ENCODE results near the gene ANO3. TPM values are rescaled to one million over a fixed set of nuclear protein-coding genes. Genes with fewer than 3 reads are reported as not detected.

ANO3 gene
- total RNA-seq, 4 donors from 2014 or later, result 0.18 to 0.47 TPM; not detected in 2

GRCh38 chr11:26649884-26650283 lies 318.0 kb downstream of the ANO3 start:
- Histone ChIP-seq H3K27ac (no peak overlapping the region), H3K4me3 (no peak overlapping the region), H3K4me1 (no peaks in the 10 kb centered on the region), H3K27me3 (no peaks in the 10 kb centered on the region), H3K9me3 (no peaks in the 10 kb centered on the region), H3K36me3 (no peaks in the 10 kb centered on the region)
- no peak for TF ChIP-seq POLR2A (IDR thresholded peaks at IDR 0.05)
- peak in 4 of 6 experiments; percentile 50 to 74 (median 68) for TF ChIP-seq CTCF (IDR thresholded peaks at IDR 0.05)
- peak in 1 of 3 donors; percentile 83 for DNase-seq

GRCh38 chr11:26651916-26652315 lies 320.0 kb downstream of the ANO3 start:
- no peaks in the 10 kb centered on the region for H3K36me3 ChIP-seq
- TF ChIP-seq POLR2A (IDR thresholded peaks at IDR 0.05), result no peak
- no peak for TF ChIP-seq CTCF (IDR thresholded peaks at IDR 0.05)
- H3K27me3 ChIP-seq, result no peaks in the 10 kb centered on the region
- no peak for DNase-seq
- no peaks in the 10 kb centered on the region for H3K9me3 ChIP-seq
- no peak overlapping the region for H3K27ac ChIP-seq
- H3K4me3 ChIP-seq, result no peak overlapping the region
- H3K4me1 ChIP-seq, result no peaks in the 10 kb centered on the region

DNA sequence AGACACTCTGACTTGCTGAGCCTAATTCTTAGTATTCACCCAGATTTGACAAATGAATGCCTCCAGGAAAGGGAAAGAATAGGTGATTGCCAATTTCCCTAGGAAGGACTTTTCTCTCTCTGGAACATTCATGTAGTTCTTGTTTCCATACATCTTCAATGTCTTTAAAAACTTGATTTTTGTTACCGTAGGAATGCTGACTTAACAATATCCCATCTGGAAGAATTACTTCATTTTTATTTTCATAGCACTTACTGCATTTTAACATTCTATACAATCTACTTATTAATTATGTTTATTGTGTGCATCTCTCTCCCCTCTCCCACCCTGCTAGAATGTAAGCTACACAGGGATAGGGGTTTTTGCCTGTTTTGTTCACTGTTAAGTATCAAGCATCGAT lies 323.4 kb downstream of the ANO3 start:
- H3K4me3 ChIP-seq, result no peak overlapping the region
- H3K36me3 ChIP-seq, result no peaks in the 10 kb centered on the region
- H3K4me1 ChIP-seq, result no peaks in the 10 kb centered on the region
- H3K27ac ChIP-seq, result no peak overlapping the region
- DNase-seq, result no peak
- no peaks in the 10 kb centered on the region for H3K27me3 ChIP-seq
- no peaks in the 10 kb centered on the region for H3K9me3 ChIP-seq
- TF ChIP-seq POLR2A (IDR thresholded peaks at IDR 0.05), result no peak

DNA sequence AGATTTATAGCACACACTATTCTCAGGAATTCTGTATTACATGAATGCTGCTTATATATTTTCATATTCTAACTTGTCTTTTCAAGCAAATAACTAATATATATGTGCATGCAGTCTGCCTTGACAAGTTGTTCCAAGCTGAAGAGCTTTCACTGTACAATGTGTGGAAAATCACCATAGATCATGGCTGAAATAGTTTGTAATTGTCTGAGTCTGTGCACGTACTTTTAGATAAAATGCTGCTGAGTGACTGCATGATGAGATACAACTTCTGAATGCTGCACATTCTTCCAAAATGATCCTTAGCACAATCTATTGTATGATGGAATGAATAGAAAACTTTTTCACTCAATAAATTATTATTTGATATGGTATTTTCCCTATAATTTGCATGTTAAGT lies 331.0 kb downstream of the ANO3 start:
- no peak overlapping the region for H3K27ac ChIP-seq
- H3K4me3 ChIP-seq, result no peak overlapping the region
- DNase-seq, result no peak
- H3K27me3 ChIP-seq, result no peaks in the 10 kb centered on the region
- H3K36me3 ChIP-seq, result no peaks in the 10 kb centered on the region
- no peaks in the 10 kb centered on the region for H3K9me3 ChIP-seq
- H3K4me1 ChIP-seq, result no peaks in the 10 kb centered on the region
- TF ChIP-seq POLR2A (IDR thresholded peaks at IDR 0.05) (no peak), CTCF (IDR thresholded peaks at IDR 0.05) (no peak)

GRCh38 chr11:26665036-26665435 lies 333.1 kb downstream of the ANO3 start:
- no peaks in the 10 kb centered on the region for H3K27me3 ChIP-seq
- H3K4me1 ChIP-seq, result no peaks in the 10 kb centered on the region
- no peak overlapping the region for H3K27ac ChIP-seq
- TF ChIP-seq POLR2A (IDR thresholded peaks at IDR 0.05) (no peak), CTCF (IDR thresholded peaks at IDR 0.05) (no peak)
- H3K4me3 ChIP-seq, result no peak overlapping the region
- H3K9me3 ChIP-seq, result no peaks in the 10 kb centered on the region
- H3K36me3 ChIP-seq, result no peaks in the 10 kb centered on the region
- no peak for DNase-seq

- no peaks in the 10 kb centered on the region for H3K4me1 ChIP-seq
- H3K36me3 ChIP-seq, result no peaks in the 10 kb centered on the region
- no peak overlapping the region for H3K4me3 ChIP-seq
- H3K9me3 ChIP-seq, result no peaks in the 10 kb centered on the region
- no peaks in the 10 kb centered on the region for H3K27me3 ChIP-seq
- DNase-seq, result no peak
- TF ChIP-seq CTCF (IDR thresholded peaks at IDR 0.05), result no peak
- TF ChIP-seq POLR2A (IDR thresholded peaks at IDR 0.05), result no peak
- H3K27ac ChIP-seq, result no peak overlapping the region
Measured at GRCh38 chr11:26665946-26666345, 334.0 kb downstream of the ANO3 start.
